H1 (cell line): ENCODE data around the gene CYP26A1. TPM values are rescaled to one million over a fixed set of nuclear protein-coding genes. Genes with fewer than 3 reads are reported as not detected.

Source experiments
- CBX5 ChIP-seq: fragments of 300-800, 300-1000 bp; sonication (generic); IDR thresholded peaks from 2 replicates; pipeline ENCODE4 v1.7.1; 2016; ENCODE audit warnings: antibody characterized with exemption, low read length, low read depth
- POU5F1 ChIP-seq: IDR thresholded peaks from 2 replicates; pipeline ENCODE4 v1.6.1; 2011; ENCODE audit warnings: low read depth, mild to moderate bottlenecking, low read length, moderate library complexity
- RAD21 ChIP-seq, 2 experiments: IDR thresholded peaks in 1 of 2; conservative IDR thresholded peaks in 1 of 2; 2 replicates each; pipeline ENCODE4 v1.6.1; 2011; ENCODE audit warnings: low read depth in 2 of 2, low read length in 2 of 2, improper control_type of control experiment in 1 of 2, inconsistent platforms in 1 of 2, mild to moderate bottlenecking in 1 of 2, moderate library complexity in 1 of 2
- SP2 ChIP-seq: IDR thresholded peaks from 2 replicates; pipeline ENCODE4 v1.6.1; 2012; ENCODE audit warnings: mild to moderate bottlenecking, low read length, inconsistent platforms
- SP4 ChIP-seq: IDR thresholded peaks from 2 replicates; pipeline ENCODE4 v1.6.1; 2012; ENCODE audit warnings: low read length, inconsistent platforms
- TBP ChIP-seq: IDR thresholded peaks from 2 replicates; pipeline ENCODE4 v1.6.1; 2011; ENCODE audit warnings: low read depth, low read length, improper control_type of control experiment
- polyA plus RNA-seq, 7 experiments: library from polyadenylated mRNA; depleted of rRNA in 3 of 7; stranded (reverse) in 5 of 7; unstranded in 2 of 7; fragments of >200 nt in 5 of 7; fragments of 200-250 nt in 2 of 7; gene quantifications; 1 replicate in 5 of 7; 2 replicates in 1 of 7; 4 replicates in 1 of 7; pipeline versions ENCODE4 v1.2.1 to v1.2.3, GENCODE V29; 2011 to 2013; ENCODE audit warnings: missing spikeins in 2 of 7, mixed read lengths in 2 of 7
- total RNA-seq: library from RNA; stranded (reverse); fragmentation: NEBNext Ultra II Directional; extraction: Animal tissue kit (Norgen Biotek cat#: 25700); gene quantifications from 2 replicates; pipeline ENCODE4 v1.2.1, GENCODE V29; 2021

Gene CYP26A1
- total and polyA plus RNA-seq, 2 of the 8 experiments (the other 6 are each of a cell fraction or from before 2014, with no cell fraction given) = 5.0 to 9.1 TPM

- no peak for TF ChIP-seq SP2
- no peak for TF ChIP-seq SP4
- no peak for TF ChIP-seq TBP
- no peak for TF ChIP-seq POU5F1
- no peak for TF ChIP-seq RAD21 (IDR thresholded peaks at IDR 0.05 in 1 of 2, conservative IDR thresholded peaks at IDR 0.05 in 1 of 2; ENCODE audit: low read depth in 2 of 2, low read length in 2 of 2)
- no peak for TF ChIP-seq CBX5
- TF ChIP-seq, all 59 proteins: peak for 0
Measured at GRCh38 chr10:93113042-93113441, 39.3 kb downstream of the CYP26A1 start (continued).
